ENCODE results near the gene CACNB2.

GRCh38 chr10:18134921-18135320 lies 5.3 kb upstream of the CACNB2 start:
- TF ChIP-seq CTCF (IDR thresholded peaks at IDR 0.05) = no peak
- no peak for TF ChIP-seq POLR2A (IDR thresholded peaks at IDR 0.05)
